Stimulated activated CD4-positive, alpha-beta T cell treated with anti-CD3 and anti-CD28 coated beads, Interleukin-15, amount 100 ng/mL, for 1 hour (primary cell): ENCODE data around the gene PLSCR1.
"Not testable (repeated sequence)": the region's sequence is repeated elsewhere in the genome, so short reads cannot be mapped to it uniquely, and the experiment has no call there.

Experiments used
- DNase-seq, 2 donors: peaks; one replicate each; pipeline ENCODE4 v3.0.0-alpha.2; 2020; ENCODE audit warnings: low read depth in 1 of 2, low spot score in 1 of 2

Gene PLSCR1

DNA sequence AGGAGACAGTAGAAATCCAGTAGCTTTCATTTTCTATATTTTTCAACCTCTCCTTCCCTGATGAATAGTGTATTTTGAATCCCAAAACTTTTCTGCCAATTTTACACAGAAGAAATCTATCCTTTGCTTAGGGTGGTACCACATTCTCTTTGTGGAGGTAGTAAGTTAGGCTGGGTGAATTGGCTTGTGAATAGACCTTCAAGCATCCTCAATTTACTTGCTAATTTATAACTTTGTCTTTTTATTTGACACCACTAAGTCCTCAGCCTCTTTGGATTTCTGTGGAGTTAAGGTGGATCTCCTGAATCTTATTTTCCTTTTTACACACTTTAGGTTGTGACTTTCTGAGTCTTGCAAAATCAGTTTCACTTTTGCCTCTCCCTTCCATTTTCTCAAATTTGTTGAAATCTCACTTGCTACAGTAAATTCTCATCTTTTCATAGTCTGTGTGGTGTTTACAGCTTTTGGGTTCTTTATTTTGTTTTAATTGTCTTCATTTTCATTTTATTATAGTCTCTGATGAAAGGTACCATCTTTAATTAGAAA is 5.7 kb upstream of the PLSCR1 start:
- no peak for DNase-seq

DNA sequence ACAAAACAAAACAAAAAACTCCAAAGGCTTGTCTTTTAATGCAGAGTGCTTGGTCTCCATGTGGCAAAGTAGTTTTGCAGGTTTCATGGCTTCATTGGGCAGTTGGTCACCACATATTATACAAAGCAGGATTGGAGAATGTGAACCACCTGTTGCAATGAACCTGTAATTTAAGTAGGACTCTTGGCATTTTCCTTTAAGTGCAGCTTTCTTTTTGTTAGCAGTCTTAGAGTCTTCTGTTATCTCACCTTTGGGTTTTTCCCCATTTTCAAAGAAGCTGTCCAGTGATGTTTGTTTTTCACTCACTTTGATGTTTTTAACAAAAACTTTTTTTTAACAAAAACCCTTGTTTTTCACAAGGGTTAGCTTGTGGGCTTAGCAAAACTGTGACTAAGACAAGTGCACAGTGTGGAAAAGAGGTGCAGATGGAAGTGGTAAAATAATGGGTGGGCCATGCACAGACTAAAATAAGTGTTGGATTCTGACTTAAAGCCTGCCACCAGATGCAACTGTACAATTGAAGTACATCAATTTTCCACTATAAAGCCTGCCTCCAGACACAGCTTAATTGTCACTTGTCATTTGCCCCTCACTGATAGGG is 2.9 kb upstream of the PLSCR1 start:
- DNase-seq, result no peak

DNA sequence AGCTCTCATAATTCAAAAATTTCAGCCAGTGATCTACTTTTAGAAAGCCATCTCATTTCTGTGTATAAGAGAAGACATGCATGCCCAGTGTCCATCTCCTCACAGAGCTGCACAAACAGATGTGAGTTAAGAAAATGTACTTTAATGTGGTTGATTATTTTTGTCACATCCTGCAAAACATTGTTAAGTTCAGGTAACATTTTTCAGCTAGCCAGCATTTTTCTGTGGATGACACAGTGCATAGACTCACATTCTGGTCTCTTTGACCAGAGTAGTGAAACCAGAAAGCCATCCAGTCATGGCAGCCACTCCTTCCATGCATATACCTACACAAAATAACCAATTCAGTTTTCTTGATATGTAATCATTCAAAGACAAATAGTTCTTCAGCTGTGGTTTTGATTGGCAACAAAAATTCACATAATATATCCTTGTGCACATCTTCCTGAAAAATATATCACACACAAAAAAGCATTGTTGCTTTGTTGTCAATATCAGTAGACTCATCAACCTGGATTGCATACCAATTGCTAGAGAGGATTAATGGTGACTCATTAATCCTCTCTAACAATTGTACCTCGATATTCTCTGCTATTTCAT is 2.1 kb upstream of the PLSCR1 start:
- no peak for DNase-seq

DNA sequence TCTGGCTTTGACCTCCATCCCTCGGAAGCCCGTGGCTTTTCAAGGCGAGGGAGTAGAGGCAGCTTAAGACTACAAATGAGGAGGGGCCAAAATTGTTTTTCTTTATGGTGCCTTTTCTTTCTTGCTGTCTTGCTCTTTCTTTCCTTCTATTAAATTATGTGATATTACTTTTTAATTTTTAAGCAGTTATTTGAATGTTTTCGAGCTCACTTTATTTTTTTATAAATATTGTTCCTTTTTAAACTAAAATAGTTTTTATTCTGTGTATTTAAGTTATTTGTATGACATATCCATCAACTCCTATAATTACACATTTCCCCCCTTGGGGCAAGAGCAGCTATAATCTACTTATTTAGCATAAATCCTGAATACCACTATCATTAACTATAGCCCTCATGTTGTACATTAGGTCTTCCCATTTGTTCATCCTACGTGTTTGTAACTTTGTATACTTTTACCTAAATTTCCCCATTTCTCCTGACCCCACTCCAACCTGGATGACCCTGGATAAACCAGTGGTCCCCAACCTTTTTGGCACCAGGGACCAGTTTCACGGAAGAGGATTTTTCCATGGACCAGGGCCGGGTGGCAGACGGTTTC is 622 bp upstream of the PLSCR1 start:
- DNase-seq, result no peak

DNA sequence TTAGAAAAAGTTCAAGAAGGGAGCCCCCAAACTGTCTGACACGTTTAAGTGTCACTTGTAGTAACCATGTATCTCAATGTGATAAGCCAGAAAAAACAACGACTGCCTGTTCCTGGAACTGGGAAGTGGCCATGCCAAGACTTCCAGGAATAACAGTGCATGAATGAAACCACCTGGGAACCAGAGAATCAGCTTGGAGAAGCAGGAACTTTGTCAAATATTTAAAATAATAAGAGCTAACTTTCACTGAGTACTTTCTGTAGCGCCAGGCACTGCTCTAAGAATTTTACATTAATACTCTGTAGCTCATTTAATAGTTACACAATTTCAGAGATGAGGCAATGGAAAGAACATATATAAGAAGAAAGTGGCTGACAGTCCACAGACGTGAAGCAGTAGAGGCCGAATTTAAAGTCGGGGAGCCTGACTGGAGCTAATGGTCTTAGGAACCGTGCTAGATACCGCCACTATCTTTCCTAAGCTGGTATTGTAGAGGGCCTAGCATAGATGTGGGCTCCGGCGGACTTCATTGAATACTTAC is 876 bp downstream of the PLSCR1 start:
- DNase-seq, result no peak

DNA sequence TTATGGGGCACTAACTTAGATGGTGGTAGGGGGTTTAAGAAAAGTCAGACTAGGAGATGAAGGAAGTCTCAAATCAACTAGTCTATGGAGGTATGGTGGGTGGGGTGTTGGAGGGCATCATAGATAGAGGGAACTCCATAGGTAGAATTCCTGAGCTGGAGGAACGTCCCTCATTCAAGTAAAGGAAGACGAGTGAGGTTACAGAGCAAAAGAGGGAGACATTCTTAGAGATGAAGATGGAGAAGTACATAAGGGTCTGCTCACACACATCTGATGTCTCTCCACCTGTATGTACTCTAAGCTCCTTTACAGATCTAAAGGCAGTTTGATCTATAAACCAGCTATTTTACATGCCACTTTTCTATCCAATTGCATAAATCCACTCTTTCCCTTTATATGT is 1.4 kb downstream of the PLSCR1 start:
- DNase-seq, result no peak

DNA sequence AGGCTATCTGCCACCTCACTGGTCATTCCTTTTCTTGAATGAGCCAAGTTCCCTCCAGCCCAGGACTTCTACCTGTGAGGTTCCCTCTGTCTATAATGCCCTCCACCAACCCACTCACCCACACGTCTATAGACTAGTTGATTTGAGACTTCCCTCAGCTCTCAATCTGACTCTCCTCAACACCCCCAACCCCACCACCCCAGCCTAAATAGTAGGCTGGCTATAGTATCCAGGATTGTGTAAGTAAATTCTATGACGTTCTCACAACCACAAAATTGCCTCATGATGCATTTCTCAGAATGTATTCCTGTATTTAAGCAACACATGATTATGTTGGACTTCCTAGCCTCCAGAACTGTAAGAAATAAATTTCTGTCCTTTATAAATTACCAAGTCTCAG is 2.2 kb downstream of the PLSCR1 start:
- DNase-seq, result no peak

DNA sequence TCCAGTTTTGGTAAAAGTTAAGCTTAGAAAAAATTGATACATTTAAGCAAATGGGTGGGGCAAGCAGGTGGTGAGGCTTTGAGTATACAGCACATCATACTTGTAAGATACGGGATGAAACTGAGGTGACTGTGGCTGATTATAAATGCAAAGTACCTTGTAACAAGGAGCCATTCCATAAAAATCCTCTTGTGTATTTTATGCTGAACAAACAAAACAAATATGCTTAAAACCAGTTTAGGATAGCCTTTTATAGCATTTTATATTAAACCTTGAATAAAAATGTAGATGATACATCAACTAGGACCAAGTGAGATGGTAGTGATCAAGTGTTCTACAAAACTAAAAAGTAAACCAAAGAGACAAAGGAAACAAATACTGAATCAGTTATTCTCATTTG is 3.4 kb downstream of the PLSCR1 start:
- DNase-seq, result no peak

DNA sequence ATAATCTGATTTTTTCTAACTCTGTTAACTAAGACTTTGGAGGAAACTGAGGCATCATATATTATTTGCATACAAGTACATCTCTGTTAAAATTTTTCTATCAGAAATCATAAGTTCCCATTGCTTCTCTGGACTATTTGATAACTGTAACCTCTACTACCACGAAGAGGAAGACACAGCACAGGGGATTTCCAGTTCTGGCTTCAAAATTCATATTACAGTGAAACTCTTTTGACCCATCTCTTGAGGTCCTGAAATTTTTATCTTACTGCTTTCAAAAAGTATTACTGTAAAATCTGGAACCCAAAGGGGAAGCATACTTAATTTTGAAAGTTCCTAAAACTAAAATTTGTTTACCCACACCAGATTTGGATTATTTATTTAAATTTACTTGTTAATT is 4.2 kb downstream of the PLSCR1 start:
- DNase-seq, result no peak

DNA sequence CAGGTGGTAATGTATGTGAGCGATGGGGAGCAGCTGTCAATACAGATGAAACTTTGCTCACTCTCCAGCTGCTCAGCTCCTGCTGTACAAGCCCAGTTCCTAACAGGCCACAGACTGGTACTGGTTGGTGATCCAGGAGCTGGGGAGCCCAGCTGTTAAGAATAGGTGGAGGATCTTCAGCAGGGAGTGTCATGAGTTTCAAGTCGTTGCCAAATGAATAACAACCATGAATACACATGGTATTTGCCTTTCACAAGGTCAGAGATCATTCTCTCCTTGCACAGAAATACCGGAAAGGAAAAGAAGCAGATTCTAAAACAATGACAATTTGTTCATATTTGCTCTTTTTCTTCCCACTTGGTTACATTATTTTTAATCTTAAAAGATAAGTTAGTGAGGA is 5.1 kb downstream of the PLSCR1 start:
- no peak for DNase-seq

DNA sequence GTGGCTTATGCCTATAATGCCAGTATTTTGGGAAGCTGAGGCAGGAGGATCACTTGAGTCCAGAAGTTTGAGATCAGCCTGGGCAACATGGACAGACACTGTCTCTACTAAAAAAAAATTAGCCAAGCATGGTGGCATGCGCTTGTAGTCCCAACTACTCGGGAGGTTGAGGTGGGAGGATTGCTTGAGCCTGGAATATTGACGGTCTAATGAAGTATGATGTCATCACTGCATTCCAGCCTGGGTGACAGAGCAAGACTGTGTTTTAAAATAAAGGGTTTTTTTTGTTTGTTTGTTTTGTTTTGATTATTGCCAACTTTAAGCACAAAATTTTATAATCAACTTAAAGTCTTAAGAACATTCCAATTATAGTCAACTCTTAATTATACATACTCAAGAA is 6.8 kb downstream of the PLSCR1 start:
- DNase-seq, result no peak

DNA sequence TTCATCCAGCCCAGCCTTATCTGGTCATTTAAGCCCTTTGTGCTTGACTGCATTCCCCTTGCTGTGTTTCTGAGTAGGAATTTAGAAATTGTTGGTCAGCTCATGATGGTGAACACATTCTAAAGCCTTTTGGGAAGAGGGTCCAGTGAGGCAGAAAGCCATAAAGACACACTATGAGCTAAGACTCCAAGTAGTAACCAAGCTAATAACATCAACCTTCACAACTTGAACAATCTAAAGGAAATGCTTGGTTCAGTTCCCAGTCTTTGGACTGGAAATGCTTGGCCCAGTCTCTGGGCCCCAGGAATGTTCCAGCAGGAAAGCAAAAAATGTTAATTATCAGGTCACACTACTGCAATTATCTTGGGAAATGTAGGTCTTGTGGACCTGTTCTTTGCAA is 7.7 kb downstream of the PLSCR1 start:
- DNase-seq, result no peak

DNA sequence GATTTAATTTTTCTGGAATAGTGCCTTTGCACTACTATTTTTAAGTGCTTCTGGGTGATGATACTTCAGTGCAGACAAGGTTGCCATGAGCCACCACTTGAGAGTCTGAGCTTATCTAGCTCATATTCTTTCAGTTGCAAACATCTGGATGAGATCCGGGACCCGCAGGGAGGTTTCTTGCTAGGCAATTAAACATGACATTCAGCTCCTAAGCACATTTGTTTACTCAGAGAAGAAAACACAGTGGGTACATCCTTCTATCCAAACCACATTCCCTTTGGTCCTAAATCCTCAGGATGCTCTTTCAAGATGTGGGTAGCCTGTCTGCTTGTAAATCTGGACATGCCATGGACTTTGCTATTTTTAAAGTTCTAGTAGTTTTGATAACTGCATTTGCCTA is 12.0 kb downstream of the PLSCR1 start:
- DNase-seq, result no peak

DNA sequence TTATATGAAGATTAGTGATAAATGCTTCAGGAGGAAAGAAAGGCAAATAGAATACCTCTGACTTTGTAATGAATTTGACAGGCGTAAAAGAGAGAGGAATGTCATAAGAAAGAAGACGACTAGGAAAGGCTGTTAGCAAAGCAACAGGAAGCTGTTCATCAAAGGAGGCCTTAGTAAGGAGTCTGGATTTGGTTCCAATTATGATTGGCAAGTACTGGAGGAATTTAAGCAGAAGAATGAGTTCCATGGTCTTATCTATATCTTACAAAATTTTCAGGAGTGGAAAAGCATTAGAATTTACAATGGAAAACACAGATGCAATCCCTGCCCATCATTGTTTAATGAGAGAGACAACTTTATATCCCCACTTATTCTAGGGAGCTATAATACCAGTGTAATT is 13.8 kb downstream of the PLSCR1 start:
- no peak for DNase-seq

DNA sequence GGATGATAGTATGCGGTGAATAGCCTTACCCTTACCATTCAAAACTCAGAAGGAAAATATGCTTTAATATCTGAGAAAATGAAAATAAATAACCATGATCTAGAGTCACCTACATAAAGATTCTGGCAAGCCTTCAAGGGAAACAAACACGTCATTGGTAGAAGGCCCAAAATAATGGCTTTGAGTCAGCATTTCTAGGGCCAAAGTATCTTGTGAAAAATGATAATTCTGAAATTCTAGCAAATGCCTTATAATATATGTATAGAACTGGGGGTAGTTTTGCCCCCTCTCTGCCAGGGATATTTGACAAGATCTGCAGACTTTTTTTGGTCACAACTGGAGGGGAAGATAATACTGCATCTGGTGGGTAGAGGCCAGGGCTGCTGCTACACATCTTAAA is 15.4 kb downstream of the PLSCR1 start:
- DNase-seq, result no peak

DNA sequence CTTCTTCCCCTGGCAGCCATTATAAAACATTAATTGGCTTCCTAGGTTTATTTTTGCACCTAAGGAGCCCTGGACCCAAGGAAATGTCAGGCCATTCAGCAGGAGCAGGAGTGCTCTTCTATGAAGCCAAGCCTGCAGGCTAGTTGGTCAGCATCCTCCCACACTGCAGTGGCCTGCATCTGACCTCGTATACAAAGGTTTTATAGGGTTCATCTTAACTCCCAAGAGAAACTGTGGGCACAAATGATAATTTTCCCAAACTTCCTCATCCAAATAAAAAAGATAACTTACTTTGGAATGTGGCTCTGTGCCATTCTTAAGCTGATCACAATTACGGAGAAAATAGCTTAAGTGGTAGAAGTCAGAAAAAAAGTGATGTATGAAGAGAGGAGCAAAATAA is 19.4 kb downstream of the PLSCR1 start:
- no peak for DNase-seq

DNA sequence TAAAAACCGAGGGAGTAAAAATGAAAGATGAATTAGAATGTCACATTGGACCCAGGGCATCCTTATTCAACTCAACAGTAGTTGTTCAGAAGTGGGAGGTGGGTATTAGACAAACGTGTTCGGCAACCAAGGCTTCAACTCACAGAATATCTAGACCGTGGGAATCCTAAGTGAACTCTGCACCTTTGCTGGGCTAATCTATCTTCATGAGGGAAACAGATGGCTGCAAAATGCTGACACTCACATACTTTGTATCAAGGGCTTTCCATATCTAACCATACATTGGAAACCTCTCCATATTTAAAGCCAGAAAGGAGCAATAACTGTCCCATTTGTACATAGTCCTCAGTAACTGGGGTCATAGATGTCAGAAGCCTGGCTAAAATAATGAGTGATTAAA is 20.9 kb downstream of the PLSCR1 start:
- DNase-seq, result no peak

DNA sequence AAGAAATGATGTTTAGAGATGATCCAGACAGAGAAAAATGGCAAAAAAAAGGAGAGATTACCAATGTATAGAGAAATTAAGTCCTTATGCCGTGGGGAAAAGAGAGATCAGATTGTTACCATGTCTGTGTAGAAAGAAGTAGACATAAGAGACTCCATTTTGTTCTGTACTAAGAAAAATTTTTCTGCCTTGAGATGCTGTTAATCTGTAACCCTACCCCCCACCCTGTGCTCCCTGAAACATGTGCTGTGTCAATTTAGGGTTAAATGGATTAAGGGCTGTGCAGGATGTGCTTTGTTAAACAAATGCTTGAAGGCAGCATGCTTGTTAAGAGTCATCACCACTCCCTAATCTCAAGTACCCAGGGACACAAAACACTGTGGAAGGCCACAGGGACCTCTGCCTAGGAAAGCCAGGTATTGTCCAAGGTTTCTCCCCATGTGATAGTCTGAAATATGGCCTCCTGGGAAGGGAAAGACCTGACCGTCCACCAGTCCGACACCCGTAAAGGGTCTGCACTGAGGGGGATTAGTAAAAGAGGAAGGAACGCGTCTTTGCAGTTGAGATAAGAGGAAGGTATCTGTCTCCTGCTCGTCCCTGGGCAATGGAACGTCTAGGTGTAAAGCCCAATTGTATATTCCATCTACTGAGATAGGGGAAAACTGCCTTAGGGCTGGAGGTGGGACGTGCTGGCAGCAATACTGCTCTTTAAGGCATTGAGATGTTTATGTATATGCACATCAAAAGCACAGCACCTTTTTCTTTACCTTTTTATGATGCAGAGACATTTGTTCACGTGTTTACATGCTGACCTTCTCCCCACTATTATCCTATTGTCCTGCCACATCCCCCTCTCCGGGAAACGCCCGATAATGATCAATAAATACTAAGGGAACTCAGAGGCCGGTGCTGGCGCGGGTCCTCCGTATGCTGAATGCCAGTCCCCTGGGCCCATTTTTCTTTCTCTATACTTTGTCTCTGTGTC is 21.9 kb downstream of the PLSCR1 start:
- not testable (repeated sequence) for DNase-seq

DNA sequence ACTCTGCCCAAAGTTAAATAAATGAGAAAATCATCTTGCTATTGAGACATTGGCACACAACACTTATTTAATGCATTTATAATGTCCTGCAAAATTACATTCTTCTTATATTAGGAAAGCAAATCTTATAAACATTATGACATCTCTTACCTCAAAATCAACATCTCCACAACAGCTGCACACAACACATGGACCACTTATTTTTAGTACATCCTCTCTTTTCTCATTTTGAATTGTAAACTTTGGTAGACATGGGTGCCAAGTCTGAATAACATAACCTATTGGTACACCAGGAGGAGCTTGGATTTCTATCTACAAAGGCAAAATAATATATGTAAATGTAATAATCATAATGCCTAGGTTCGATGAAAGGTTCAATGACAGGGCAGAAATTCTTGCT is 23.0 kb downstream of the PLSCR1 start:
- DNase-seq, result no peak

DNA sequence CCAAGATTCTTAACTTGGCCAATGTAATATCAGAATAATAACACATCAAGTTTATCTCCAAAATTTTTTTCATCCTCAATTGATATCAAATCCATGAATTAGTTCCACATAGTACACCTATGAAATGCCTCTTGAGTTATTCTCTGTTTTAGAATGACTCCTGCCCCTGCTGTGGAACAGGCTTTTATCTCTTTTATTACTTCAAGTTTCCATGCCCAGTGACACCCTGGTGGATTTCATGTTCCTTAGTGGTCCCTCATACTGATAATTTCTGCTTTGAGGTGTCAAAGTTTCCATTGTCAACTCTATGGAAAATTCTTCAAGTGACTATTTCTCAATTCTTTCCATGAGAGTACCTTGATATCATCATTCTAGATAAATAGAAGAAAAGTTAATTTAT is 24.6 kb downstream of the PLSCR1 start:
- DNase-seq, result no peak

DNA sequence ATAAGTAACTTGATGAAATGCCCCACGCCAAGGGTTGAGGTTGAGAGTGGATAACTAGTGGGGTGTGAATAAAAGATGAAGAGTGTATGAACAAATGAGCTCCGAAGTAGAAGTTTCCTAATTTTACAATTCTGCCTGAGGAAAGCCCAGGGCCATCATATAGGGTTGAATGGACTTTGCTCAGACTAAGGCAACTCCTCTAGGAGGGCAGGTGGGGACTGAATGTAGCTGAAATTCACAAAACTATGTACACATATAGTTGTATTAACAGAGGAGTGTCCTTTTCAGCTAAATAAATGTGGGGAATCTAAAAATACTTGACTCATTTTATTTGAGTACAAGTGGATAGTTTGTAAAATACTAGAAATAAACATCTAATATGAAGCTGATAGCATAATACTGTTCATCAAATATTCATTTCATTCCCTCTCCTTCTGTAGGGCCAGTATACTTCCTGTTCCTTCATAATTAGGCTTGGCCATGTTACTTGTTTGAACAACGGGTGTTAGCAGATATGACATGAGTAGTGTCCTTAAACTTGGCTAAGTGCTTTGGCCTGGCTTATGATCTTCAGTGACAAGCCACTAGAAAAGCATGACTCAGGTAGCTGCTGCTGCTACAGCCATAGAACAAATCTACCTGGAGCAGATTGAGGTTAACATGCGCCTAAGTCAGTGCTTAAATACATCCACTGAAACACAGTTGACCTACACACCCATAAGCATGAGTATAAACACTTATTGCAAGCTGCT is 26.5 kb downstream of the PLSCR1 start:
- DNase-seq, result no peak
